SK-N-SH treated with all-trans-retinoic acid at 6 μM for 48 hours (cell line): ENCODE results near the gene ARPC5L.

Source experiments
- ATAC-seq: fragments of 200-7000 bp; cut with Tn5 transposase; 3 replicates; pipeline ENCODE4 v1.9.1; 2020; ENCODE audit warnings: mild to moderate bottlenecking, moderate library complexity
- ARNTL ChIP-seq: fragments of 450-650 bp; formaldehyde crosslinking; IDR thresholded peaks from 2 replicates; pipeline ENCODE4 v1.5.0; 2020; ENCODE audit warnings: low read depth, mild to moderate bottlenecking, moderate library complexity, borderline replicate concordance
- BACH2 ChIP-seq: fragments of 250-450 bp; sonication (Bioruptor Pico); IDR thresholded peaks from 2 replicates; pipeline ENCODE4 v1.9.0; 2021; ENCODE audit warnings: mild to moderate bottlenecking, borderline replicate concordance
- CSDC2 ChIP-seq: fragments of 250-450 bp; sonication (Bioruptor Pico); IDR thresholded peaks from 2 replicates; pipeline ENCODE4 v1.5.0; 2020; ENCODE audit warnings: mild to moderate bottlenecking, moderate library complexity
- ESRRG ChIP-seq: fragments of 250-450 bp; sonication (Bioruptor Pico); IDR thresholded peaks from 2 replicates; pipeline ENCODE4 v1.6.1; 2021; ENCODE audit warnings: mild to moderate bottlenecking
- GLIS3 ChIP-seq: fragments of 250-450 bp; sonication (Bioruptor Pico); IDR thresholded peaks from 2 replicates; pipeline ENCODE4 v1.5.0; 2020; ENCODE audit warnings: mild to moderate bottlenecking, moderate library complexity
- ISL1 ChIP-seq: fragments of 250-450 bp; sonication (Bioruptor Pico); IDR thresholded peaks from 2 replicates; pipeline ENCODE4 v2.1.2; 2022; ENCODE audit warnings: mild to moderate bottlenecking, moderate library complexity
- OSR1 ChIP-seq: fragments of 250-450 bp; sonication (Bioruptor Pico); IDR thresholded peaks from 2 replicates; pipeline ENCODE4 v1.8.0; 2022; ENCODE audit warnings: moderate library complexity, mild to moderate bottlenecking, inconsistent platforms
- PPARA ChIP-seq: fragments of 250-450 bp; sonication (Bioruptor Pico); IDR thresholded peaks from 2 replicates; pipeline ENCODE4 v1.5.0; 2020; ENCODE audit warnings: mild to moderate bottlenecking, borderline replicate concordance
- RARB ChIP-seq: fragments of 250-450 bp; sonication (Bioruptor Pico); IDR thresholded peaks from 2 replicates; pipeline ENCODE4 v1.8.0; 2021; ENCODE audit warnings: mild to moderate bottlenecking, moderate library complexity
- SNAI2 ChIP-seq: fragments of 250-450 bp; sonication (Bioruptor Pico); IDR thresholded peaks from 2 replicates; pipeline ENCODE4 v1.5.0; 2020; ENCODE audit warnings: mild to moderate bottlenecking, moderate library complexity
- TOX ChIP-seq: fragments of 250-450 bp; sonication (Bioruptor Pico); IDR thresholded peaks from 2 replicates; pipeline ENCODE4 v1.8.0; 2021; ENCODE audit warnings: mild to moderate bottlenecking, moderate library complexity, borderline replicate concordance
- ZC3H10 ChIP-seq: fragments of 250-450 bp; sonication (Bioruptor Pico); IDR thresholded peaks from 2 replicates; pipeline ENCODE4 v1.5.1; 2021; ENCODE audit warnings: mild to moderate bottlenecking, moderate library complexity
- ZFP3 ChIP-seq: fragments of 250-450 bp; sonication (Bioruptor Pico); IDR thresholded peaks from 2 replicates; pipeline ENCODE4 v1.5.0; 2020; ENCODE audit warnings: mild to moderate bottlenecking, moderate library complexity
- ZFP30 ChIP-seq: fragments of 450-650 bp; formaldehyde crosslinking; IDR thresholded peaks from 2 replicates; pipeline ENCODE4 v1.5.0; 2022; ENCODE audit warnings: mild to moderate bottlenecking, moderate library complexity
- ZNF565 ChIP-seq: fragments of 450-650 bp; formaldehyde crosslinking; conservative IDR thresholded peaks from 2 replicates; pipeline ENCODE4 v1.5.0; 2020; ENCODE audit warnings: low read depth, mild to moderate bottlenecking, moderate library complexity
- ZNF8 ChIP-seq: fragments of 450-650 bp; formaldehyde crosslinking; IDR thresholded peaks from 2 replicates; pipeline ENCODE4 v1.5.0; 2020; ENCODE audit warnings: mild to moderate bottlenecking, moderate library complexity
- TF ChIP-seq, protein P1 (sequence below): fragments of 250-450 bp; sonication (Bioruptor Pico); IDR thresholded peaks from 2 replicates; pipeline ENCODE4 v1.8.0; 2020; ENCODE audit warnings: mild to moderate bottlenecking, moderate library complexity, borderline replicate concordance
- TF ChIP-seq, protein P2 (sequence below): fragments of 250-450 bp; sonication (Bioruptor Pico); IDR thresholded peaks from 2 replicates; pipeline ENCODE4 v1.5.1; 2020; ENCODE audit warnings: low read depth, mild to moderate bottlenecking, moderate library complexity
- TF ChIP-seq, protein P3 (sequence below): fragments of 250-450 bp; sonication (Bioruptor Pico); IDR thresholded peaks from 2 replicates; pipeline ENCODE4 v1.5.1; 2021; ENCODE audit warnings: mild to moderate bottlenecking, moderate library complexity
- TF ChIP-seq, protein P4 (sequence below): fragments of 250-450 bp; sonication (Bioruptor Pico); IDR thresholded peaks from 2 replicates; pipeline ENCODE4 v1.8.0; 2021; ENCODE audit warnings: low read depth, mild to moderate bottlenecking, moderate library complexity, borderline replicate concordance
- TF ChIP-seq, protein P5 (sequence below): fragments of 250-450 bp; sonication (Bioruptor Pico); IDR thresholded peaks from 2 replicates; pipeline ENCODE4 v1.5.0; 2020; ENCODE audit warnings: mild to moderate bottlenecking, moderate library complexity

Gene ARPC5L

DNA sequence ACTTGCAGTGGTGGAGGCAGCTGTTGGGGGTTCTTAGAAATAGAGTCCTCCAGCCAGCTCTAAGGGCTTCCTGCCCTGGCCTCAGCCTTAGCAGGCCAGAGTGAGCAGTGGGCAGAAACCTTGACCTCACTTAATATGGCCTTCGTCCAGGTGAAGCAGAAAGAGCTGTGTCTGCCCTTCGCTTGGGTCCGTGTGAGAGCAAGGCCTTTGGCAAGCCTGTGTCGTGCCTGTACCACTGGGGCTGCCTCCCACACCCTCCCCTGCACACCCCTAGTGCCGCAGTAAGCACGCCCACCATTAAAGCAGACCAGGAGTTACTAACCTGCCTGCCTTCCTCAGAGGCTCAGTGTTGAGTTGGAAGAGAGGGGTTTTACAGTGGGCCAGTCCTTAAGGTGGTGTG is 13.6 kb downstream of the ARPC5L start:
- TF ChIP-seq ZNF565 (no peak), ESRRG (CRISPR knock-in tag) (no peak)
- ATAC-seq: no peak

DNA sequence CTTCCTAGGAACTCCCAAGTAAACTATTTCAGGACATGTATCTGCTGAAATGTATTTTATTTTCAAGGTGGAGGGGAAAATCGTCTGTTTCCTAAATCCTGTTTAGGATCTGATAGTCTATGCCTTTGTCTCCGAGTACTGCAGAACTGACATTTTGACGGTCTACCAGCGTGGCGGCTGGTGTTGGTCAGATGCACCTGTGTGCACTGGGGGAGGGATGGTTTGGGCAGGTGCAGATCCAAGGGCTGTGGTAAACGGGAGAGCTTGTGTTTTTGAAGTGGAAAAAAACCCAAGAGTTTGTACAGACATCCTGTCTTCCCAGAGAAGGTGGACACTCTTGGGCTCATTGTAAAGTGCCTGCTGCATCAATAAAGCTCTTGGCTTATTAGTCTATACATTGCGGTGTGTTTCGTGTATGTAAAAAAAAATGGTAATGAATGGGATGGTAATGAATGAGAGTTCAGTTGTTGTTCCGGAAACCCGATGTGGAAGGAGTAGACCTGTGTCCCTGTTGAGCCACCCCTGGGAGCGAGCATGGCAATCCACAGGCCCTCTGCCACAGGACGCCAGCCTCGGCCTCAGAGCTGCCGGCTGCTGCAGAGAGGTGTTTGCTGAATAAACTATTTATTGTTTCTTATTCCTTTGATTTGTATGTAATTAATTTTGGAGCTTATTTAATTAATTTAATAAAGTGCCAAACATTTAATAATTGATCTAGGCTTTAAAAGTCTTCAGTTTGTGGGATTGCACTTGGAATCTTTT is 15.3 kb downstream of the ARPC5L start:
- ATAC-seq: no peak
- TF ChIP-seq, protein P1, sequence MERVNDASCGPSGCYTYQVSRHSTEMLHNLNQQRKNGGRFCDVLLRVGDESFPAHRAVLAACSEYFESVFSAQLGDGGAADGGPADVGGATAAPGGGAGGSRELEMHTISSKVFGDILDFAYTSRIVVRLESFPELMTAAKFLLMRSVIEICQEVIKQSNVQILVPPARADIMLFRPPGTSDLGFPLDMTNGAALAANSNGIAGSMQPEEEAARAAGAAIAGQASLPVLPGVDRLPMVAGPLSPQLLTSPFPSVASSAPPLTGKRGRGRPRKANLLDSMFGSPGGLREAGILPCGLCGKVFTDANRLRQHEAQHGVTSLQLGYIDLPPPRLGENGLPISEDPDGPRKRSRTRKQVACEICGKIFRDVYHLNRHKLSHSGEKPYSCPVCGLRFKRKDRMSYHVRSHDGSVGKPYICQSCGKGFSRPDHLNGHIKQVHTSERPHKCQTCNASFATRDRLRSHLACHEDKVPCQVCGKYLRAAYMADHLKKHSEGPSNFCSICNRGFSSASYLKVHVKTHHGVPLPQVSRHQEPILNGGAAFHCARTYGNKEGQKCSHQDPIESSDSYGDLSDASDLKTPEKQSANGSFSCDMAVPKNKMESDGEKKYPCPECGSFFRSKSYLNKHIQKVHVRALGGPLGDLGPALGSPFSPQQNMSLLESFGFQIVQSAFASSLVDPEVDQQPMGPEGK (CRISPR knock-in tag): no peak
- TF ChIP-seq, protein P2, sequence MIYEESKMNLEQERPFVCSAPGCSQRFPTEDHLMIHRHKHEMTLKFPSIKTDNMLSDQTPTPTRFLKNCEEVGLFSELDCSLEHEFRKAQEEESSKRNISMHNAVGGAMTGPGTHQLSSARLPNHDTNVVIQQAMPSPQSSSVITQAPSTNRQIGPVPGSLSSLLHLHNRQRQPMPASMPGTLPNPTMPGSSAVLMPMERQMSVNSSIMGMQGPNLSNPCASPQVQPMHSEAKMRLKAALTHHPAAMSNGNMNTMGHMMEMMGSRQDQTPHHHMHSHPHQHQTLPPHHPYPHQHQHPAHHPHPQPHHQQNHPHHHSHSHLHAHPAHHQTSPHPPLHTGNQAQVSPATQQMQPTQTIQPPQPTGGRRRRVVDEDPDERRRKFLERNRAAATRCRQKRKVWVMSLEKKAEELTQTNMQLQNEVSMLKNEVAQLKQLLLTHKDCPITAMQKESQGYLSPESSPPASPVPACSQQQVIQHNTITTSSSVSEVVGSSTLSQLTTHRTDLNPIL: no peak
- TF ChIP-seq TOX (no peak), OSR1 (CRISPR knock-in tag) (no peak), CSDC2 (no peak), ARNTL (CRISPR knock-in tag) (no peak), RARB (CRISPR knock-in tag) (no peak), ZFP30 (CRISPR knock-in tag) (no peak), ISL1 (CRISPR knock-in tag) (no peak), ZFP3 (CRISPR knock-in tag) (no peak), ZNF8 (no peak), PPARA (CRISPR knock-in tag) (no peak), GLIS3 (CRISPR knock-in tag) (no peak), ZNF565 (no peak), BACH2 (CRISPR knock-in tag) (no peak), ESRRG (CRISPR knock-in tag) (no peak), SNAI2 (CRISPR knock-in tag) (no peak)
- TF ChIP-seq, protein P3, sequence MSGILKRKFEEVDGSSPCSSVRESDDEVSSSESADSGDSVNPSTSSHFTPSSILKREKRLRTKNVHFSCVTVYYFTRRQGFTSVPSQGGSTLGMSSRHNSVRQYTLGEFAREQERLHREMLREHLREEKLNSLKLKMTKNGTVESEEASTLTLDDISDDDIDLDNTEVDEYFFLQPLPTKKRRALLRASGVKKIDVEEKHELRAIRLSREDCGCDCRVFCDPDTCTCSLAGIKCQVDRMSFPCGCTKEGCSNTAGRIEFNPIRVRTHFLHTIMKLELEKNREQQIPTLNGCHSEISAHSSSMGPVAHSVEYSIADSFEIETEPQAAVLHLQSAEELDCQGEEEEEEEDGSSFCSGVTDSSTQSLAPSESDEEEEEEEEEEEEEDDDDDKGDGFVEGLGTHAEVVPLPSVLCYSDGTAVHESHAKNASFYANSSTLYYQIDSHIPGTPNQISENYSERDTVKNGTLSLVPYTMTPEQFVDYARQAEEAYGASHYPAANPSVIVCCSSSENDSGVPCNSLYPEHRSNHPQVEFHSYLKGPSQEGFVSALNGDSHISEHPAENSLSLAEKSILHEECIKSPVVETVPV (CRISPR knock-in tag): no peak
- TF ChIP-seq, protein P4, sequence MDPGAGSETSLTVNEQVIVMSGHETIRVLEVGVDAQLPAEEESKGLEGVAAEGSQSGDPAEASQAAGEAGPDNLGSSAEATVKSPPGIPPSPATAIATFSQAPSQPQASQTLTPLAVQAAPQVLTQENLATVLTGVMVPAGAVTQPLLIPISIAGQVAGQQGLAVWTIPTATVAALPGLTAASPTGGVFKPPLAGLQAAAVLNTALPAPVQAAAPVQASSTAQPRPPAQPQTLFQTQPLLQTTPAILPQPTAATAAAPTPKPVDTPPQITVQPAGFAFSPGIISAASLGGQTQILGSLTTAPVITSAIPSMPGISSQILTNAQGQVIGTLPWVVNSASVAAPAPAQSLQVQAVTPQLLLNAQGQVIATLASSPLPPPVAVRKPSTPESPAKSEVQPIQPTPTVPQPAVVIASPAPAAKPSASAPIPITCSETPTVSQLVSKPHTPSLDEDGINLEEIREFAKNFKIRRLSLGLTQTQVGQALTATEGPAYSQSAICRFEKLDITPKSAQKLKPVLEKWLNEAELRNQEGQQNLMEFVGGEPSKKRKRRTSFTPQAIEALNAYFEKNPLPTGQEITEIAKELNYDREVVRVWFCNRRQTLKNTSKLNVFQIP: no peak

DNA sequence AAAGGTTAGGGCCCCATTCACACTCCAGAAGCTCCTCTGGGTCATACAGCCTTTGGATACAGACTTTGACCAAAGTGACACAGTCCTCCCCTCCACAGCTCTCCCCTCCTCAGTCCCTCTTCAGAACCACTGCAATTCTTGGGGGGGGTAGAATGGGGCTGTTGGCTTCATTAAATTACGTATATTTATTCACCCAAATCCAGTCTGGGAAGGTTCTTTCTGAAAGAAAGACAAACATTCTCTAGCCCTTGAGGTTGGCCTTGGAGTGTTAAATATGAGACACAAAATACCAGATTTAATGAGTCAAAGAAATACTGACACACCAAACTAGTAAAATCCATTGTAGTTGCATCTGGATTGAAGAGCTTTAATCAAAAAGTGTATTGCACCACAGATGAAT is 16.1 kb downstream of the ARPC5L start:
- no peak for TF ChIP-seq ZNF8
- no peak for TF ChIP-seq ZC3H10
- TF ChIP-seq, protein P1 (CRISPR knock-in tag): no peak
- TF ChIP-seq RARB (CRISPR knock-in tag): no peak
- no peak for TF ChIP-seq OSR1 (CRISPR knock-in tag)
- TF ChIP-seq ZFP30 (CRISPR knock-in tag): no peak
- TF ChIP-seq, protein P5, sequence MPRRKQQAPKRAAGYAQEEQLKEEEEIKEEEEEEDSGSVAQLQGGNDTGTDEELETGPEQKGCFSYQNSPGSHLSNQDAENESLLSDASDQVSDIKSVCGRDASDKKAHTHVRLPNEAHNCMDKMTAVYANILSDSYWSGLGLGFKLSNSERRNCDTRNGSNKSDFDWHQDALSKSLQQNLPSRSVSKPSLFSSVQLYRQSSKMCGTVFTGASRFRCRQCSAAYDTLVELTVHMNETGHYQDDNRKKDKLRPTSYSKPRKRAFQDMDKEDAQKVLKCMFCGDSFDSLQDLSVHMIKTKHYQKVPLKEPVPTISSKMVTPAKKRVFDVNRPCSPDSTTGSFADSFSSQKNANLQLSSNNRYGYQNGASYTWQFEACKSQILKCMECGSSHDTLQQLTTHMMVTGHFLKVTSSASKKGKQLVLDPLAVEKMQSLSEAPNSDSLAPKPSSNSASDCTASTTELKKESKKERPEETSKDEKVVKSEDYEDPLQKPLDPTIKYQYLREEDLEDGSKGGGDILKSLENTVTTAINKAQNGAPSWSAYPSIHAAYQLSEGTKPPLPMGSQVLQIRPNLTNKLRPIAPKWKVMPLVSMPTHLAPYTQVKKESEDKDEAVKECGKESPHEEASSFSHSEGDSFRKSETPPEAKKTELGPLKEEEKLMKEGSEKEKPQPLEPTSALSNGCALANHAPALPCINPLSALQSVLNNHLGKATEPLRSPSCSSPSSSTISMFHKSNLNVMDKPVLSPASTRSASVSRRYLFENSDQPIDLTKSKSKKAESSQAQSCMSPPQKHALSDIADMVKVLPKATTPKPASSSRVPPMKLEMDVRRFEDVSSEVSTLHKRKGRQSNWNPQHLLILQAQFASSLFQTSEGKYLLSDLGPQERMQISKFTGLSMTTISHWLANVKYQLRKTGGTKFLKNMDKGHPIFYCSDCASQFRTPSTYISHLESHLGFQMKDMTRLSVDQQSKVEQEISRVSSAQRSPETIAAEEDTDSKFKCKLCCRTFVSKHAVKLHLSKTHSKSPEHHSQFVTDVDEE: no peak
- TF ChIP-seq, protein P2: no peak
- TF ChIP-seq SNAI2 (CRISPR knock-in tag): no peak
- TF ChIP-seq BACH2 (CRISPR knock-in tag): no peak
- TF ChIP-seq, protein P4: no peak
- no peak for TF ChIP-seq ISL1 (CRISPR knock-in tag)
- no peak for TF ChIP-seq ESRRG (CRISPR knock-in tag)
- TF ChIP-seq GLIS3 (CRISPR knock-in tag): no peak
- no peak for TF ChIP-seq PPARA (CRISPR knock-in tag)
- no peak for TF ChIP-seq CSDC2
- ATAC-seq: no peak
